GM19193 (cell line): ENCODE measurements around the gene PTPRCAP.

Experiments
- POLR2A ChIP-seq: IDR thresholded peaks from 4 replicates; pipeline ENCODE4 v1.6.1; 2011; ENCODE audit not compliant: insufficient read depth, insufficient read length; ENCODE audit errors: extremely low read depth

Gene PTPRCAP

GRCh38 chr11:67468056-67468455 is 30.6 kb upstream of the PTPRCAP start:
- no peak for TF ChIP-seq POLR2A

DNA sequence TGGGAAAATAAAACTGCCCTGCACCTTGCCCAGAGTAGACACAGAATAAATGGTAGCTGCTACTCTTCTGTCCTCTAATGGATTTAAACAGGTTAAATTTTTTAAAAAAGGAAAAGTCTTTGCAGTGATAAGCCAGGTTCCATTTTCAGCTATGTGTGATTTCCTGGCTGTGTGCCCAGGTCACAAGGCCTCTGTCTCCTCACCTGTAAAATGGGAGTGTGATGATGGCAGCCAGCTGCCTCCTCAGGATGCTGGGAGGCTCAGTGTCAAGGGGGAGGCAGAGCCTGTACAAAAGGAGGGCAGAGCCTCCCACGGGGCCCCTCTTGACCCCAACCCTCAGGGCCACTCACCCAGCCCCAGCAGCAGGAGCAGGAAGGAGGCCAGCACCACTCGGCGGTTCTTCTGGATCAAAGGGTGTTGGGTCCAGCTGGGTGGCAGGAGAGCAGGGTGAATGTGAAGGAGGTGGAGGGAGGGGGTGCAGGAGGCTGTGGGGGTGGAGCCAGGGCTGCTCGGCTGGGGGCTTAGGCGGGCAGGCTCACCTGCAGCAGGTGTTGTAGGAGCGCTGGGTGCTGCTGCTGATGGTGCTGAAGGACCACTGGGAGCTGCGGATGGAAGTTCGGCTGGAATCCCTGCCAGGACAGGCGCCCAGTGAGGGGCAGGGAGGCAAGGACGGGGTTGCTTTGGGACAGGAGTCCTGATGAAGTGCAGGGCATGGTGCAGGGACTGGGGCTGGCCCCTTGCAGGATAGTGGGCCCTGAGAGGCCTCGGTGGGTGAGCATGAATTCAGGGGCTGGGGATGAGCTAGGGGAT is 29.7 kb upstream of the PTPRCAP start:
- TF ChIP-seq POLR2A, result no peak

GRCh38 chr11:67466367-67466766 is 28.9 kb upstream of the PTPRCAP start:
- TF ChIP-seq POLR2A, result no peak

DNA sequence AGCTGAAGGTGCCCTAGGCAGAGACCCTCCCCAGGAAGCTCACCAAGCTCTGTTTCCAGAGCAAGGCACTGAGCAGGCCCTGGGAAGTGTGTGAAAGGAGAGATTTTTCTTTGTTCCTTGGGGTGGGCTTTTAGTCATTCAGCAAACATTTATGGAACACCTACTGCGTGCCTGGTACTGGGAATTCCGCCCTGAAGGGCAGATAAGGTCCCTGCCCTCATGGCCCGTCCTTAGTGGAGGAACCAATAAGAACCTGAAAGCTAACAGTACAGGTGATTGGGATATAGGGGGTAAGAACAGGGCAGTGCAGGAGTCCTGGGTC is 27.7 kb upstream of the PTPRCAP start:
- no peak for TF ChIP-seq POLR2A

DNA sequence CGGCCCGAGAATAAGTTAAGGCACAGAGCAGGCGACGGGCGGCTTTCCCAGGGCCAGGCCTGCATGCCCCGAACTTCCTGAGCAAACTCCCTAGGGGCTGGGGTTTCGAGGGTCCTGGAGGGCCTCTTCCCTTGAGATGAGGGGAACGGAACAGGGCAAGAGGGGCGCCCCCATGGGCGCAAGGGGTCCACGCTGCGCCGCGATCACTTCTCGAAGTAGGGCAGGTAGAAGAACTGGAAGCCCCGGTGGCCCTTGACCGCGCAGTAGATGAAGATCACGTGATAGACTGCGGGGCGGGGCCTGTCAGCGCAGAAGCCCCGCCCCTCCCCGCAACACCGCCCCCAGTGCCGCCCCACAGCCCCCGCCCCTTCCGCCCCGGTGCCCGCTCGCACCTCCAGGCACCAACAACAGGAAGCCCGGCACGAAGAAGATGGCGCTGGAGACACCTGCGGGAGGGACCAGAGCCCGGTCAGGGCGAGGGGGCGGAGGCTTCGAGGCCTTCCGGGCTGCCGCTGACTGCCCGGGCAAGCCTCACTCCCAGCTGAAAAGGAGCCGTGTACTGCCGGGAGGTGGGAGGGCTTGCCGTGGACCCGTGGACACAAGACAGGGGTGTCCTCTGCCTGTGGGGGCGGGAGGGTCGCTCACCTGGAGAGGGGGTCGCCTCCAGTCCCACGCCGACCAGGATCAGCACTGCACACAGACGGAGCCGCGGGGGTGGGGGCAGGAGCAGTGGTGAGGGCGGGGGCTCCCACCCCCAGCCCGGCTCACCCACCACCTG is 27.1 kb upstream of the PTPRCAP start:
- TF ChIP-seq POLR2A, result peak; percentile 88

GRCh38 chr11:67463680-67464410 is 26.4 kb upstream of the PTPRCAP start:
- TF ChIP-seq POLR2A, result no peak

GRCh38 chr11:67463186-67463585 is 25.7 kb upstream of the PTPRCAP start:
- no peak for TF ChIP-seq POLR2A

GRCh38 chr11:67458266-67458665 is 20.8 kb upstream of the PTPRCAP start:
- TF ChIP-seq POLR2A, result no peak

- TF ChIP-seq POLR2A, result no peak
These were observed 20.0 kb upstream of the PTPRCAP start for GRCh38 chr11:67457453-67457852.

GRCh38 chr11:67456068-67456705 is 18.7 kb upstream of the PTPRCAP start:
- TF ChIP-seq POLR2A, result no peak

DNA sequence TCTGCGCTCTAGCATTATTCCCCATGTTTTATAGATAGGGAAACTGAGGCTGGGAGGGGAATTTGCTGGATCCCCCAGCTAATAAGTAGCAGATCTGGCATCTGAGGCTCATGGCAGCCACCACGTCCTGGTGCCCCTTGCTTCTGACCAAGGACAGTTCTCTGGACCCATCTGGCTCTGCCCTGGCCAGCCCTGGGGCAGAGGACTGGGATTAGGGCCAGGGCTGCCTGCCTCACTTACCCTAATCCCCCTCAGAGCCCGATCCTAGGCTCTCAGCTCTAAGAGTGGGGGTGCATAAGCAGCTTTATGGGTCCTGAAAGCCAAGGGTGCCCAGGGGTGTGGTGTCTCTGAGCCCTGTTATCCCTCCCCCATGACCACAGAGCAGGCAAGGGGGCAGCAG is 17.6 kb upstream of the PTPRCAP start, which contains the start of gene CABP4:
Gene CABP4, plus strand, starts transcription at position 301 of the 400 bp plus-strand sequence. Its CDS starts 70 bp downstream, at position 371.
- TF ChIP-seq POLR2A, result no peak

DNA sequence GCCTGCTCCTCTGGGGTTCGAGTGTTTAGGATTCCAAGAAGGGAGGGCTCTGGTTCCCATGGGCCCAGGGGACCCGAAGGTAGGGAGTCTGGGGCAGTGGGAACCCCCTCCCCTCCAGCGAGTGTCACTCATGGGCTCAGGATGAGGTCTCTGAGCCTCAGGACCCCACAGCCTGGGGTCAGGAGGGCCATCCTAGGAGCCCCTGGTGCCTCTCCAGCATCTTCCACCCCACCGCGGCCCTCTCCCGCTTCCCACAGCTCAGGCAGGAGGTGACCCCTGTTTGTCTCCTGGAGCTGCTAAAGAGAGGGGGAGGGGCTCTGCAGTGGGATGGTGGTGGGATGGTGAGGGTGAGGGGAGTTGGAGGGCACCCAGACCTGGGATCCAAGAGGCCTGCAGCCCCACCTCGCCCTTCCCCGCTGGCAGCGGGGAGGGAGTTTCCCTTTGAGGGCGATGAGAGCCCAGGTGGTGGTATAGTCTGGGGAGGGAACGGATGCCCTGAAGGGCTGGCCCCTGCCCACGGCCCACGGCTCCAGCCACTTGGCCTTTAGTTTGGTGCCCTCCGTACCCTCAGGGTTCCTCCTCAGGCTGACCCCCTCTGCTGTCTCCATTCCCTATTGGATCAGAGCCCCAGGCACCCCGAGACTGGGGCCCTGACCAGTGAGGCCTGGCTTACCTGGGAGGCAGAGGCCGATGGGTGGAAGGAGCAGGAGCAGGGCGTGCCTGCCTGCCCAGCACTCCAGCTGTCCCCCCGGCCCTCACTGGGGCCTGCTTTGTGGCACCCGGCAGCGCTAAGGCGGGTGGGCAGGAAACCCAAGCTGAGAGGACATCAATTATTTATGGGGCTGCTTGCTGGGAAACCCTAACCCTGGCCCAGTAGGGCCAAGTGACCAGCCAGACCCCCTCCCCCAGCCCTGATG is 16.6 kb upstream of the PTPRCAP start:
- TF ChIP-seq POLR2A, result no peak

DNA sequence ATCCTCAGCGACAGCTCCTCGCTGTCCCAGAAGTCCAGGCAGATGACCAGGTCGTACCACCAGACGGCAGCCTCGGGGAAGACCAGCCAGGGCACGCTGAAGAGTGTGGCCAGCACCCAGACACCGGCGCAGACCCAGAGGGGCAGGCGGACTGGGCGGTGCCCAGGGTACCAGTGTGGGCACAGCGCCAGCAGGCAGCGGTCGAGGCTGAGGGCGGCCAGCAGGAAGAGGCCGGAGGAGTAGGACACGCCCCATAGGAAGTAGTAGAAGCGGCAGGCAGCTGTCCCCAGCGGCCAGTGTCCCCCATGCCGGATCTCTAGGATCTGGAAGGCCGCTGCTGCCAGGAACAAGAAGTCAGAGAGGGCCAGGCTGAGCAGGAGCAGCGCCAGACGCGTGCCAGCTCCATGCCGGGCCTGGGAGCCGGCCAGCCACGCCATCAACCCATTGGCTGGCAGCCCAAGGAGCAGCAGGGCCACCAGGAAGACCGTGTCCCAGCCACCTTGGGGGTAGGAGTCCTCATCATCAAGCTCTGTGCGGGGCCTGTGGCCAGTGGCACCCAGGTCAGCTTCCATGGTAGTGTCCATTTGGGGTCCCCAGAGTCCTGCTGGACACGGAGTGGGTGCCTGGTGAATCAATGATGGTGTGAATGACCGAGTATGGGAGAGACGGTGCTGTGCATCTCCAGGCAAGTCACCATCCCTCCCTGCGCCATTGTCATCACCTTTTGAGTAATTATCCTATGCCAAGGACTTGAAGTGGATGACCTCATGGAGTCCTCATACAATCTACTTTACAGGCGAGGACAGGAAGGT is 14.9 kb upstream of the PTPRCAP start, which contains the start of gene GPR152:
Gene GPR152, minus strand, starts transcription at position 589 of the 812 bp plus-strand sequence. Its CDS starts 5 bp downstream, at position 584.
- no peak for TF ChIP-seq POLR2A

DNA sequence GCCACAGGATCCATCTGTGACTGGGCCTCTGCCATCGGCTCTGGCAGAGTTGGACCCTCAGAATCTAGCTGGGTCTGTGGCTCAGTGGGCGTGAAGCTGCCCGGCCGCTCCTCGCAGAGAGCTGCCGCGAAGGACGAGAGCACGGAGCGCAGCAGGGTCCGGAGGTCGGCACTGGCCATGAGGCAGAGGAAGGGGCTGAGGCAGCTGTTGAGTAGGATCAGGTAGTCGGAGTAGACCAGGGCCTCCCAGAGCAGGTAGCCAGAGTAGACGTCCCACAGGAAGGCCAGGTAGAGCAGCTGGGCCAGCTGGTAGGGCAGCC is 14.1 kb upstream of the PTPRCAP start:
- TF ChIP-seq POLR2A, result no peak
